ENCODE data around the gene TASP1.
"Not testable (repeated sequence)": the region's sequence is repeated elsewhere in the genome, so short reads cannot be mapped to it uniquely, and the experiment has no call there.

The TASP1 gene

GRCh38 chr20:13487202-13487601 lies 151.5 kb downstream of the TASP1 start:
- DNase-seq, result no peak

- no peak for DNase-seq
Measured at GRCh38 chr20:13486694-13487093, 152.0 kb downstream of the TASP1 start.

GRCh38 chr20:13485576-13485975 lies 153.2 kb downstream of the TASP1 start:
- no peak for DNase-seq

GRCh38 chr20:13485019-13485418 lies 153.7 kb downstream of the TASP1 start:
- DNase-seq, result not testable (repeated sequence)

GRCh38 chr20:13483472-13483871 lies 155.3 kb downstream of the TASP1 start:
- not testable (repeated sequence) for DNase-seq

- no peak for DNase-seq
Measured at GRCh38 chr20:13478366-13478765, 160.4 kb downstream of the TASP1 start.

- no peak for DNase-seq
Measured at GRCh38 chr20:13474467-13474866, 164.3 kb downstream of the TASP1 start.

GRCh38 chr20:13469262-13469661 lies 169.5 kb downstream of the TASP1 start:
- DNase-seq, result no peak

GRCh38 chr20:13468166-13468565 lies 170.6 kb downstream of the TASP1 start:
- no peak for DNase-seq

- no peak for DNase-seq
Measured at GRCh38 chr20:13464702-13465101, 174.0 kb downstream of the TASP1 start.

- no peak for DNase-seq
Measured at GRCh38 chr20:13461849-13462458, 176.8 kb downstream of the TASP1 start.

GRCh38 chr20:13458860-13459451 lies 179.8 kb downstream of the TASP1 start:
- peak; percentile 17 for DNase-seq

- DNase-seq, result no peak
Measured at GRCh38 chr20:13457487-13457886, 181.2 kb downstream of the TASP1 start.

- no peak for DNase-seq
Measured at GRCh38 chr20:13455713-13456112, 183.0 kb downstream of the TASP1 start.

- DNase-seq, result no peak
Measured at GRCh38 chr20:13453367-13453766, 185.4 kb downstream of the TASP1 start.

- no peak for DNase-seq
Measured at GRCh38 chr20:13452470-13453124, 186.1 kb downstream of the TASP1 start.

GRCh38 chr20:13449868-13450434 lies 188.8 kb downstream of the TASP1 start:
- no peak for DNase-seq

- DNase-seq, result no peak
Measured at GRCh38 chr20:13447385-13448180, 191.1 kb downstream of the TASP1 start.

GRCh38 chr20:13443690-13444089 lies 195.0 kb downstream of the TASP1 start:
- DNase-seq, result no peak

GRCh38 chr20:13442986-13443385 lies 195.7 kb downstream of the TASP1 start:
- DNase-seq, result no peak

- no peak for DNase-seq
Measured at GRCh38 chr20:13441388-13441787, 197.3 kb downstream of the TASP1 start.

- DNase-seq, result no peak
Measured at GRCh38 chr20:13436530-13436929, 202.2 kb downstream of the TASP1 start.

GRCh38 chr20:13432126-13432525 lies 206.6 kb downstream of the TASP1 start:
- no peak for DNase-seq

Measured in NCI-H1694 (cell line).